SK-N-MC (cell line): ENCODE measurements around the gene ANGPTL2.

Experiments
- DNase-seq: peaks from one replicate; pipeline ENCODE4 v3.0.0-alpha.2; 2011; ENCODE audit warnings: low read depth, low spot score
- H3K27ac ChIP-seq: fragments of 200-600 bp; sonication (generic); 2 replicates; pipeline ENCODE4 v1.5.1; 2016; ENCODE audit warnings: mixed run types
- H3K36me3 ChIP-seq: fragments of 200-600 bp; sonication (generic); 2 replicates; pipeline ENCODE4 v1.6.1; 2017; ENCODE audit warnings: antibody characterized with exemption, low read length, mixed read lengths; ENCODE audit not compliant: insufficient read depth
- H3K4me3 ChIP-seq: fragments of 200-600 bp; sonication (generic); 2 replicates; pipeline ENCODE4 v1.5.1; 2016
- H3K9ac ChIP-seq: fragments of 200-600 bp; sonication (generic); 2 replicates; pipeline ENCODE4 v1.8.0; 2017; ENCODE audit warnings: mixed run types, mixed read lengths; ENCODE audit not compliant: insufficient read length
- H3K9me3 ChIP-seq: fragments of 200-600 bp; sonication (generic); 2 replicates; pipeline ENCODE4 v1.6.1; 2017; ENCODE audit warnings: low read depth, mild to moderate bottlenecking, antibody characterized with exemption, low read length, moderate library complexity, mixed read lengths
- EZH2 ChIP-seq: fragments of 200-600 bp; sonication (generic); IDR thresholded peaks from one replicate; pipeline ENCODE4 v1.6.1; 2017; ENCODE audit warnings: antibody characterized with exemption
- FOXP2 ChIP-seq: optimal IDR thresholded peaks from 2 replicates; pipeline ENCODE3; 2011; ENCODE audit warnings: mild to moderate bottlenecking, moderate library complexity; ENCODE audit not compliant: insufficient read depth; ENCODE audit errors: extremely low read length, control extremely low read depth
- POLR2AphosphoS5 ChIP-seq: IDR thresholded peaks from 2 replicates; pipeline ENCODE4 v1.6.1; 2012; ENCODE audit warnings: mild to moderate bottlenecking, low read depth, low read length, borderline replicate concordance

The ANGPTL2 gene

DNA sequence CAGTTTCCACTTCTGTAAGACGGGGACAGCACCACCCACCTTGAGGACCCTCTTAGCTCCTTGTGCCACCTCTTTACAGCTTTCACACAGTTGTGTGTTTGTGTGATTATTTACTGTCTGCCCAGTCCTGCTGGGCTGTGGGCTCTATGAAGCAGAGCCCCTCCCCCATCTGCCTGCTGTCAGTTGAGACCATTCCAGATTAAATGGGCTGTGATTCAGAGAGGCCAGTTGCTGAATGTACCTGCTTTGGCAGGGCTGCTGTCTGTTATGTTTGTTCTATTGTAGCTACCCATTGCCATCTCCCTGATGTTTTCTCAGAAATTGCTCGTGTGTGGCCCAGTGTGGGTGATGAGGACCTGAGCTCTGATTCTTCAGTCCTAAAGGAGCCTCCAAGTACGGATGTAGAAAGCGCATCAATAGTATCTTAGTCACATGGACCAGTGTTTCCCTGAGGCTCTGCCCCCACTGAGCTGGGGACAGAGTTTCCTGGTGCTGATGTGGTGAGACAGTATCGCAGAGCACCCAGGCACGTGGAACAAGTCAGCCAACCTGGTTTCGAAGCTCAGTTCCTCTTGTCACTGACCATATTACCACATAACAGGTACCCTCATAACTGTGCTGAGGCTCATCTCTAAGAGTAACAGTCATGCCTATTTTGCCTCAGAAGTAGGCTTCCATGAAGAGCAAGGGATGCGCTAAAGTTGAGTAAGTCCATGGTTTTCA is 3.7 kb downstream of the ANGPTL2 start:
- Histone ChIP-seq H3K9ac (no peak overlapping the region), H3K9me3 (no peaks in the 10 kb centered on the region), H3K27ac (no peak overlapping the region), H3K36me3 (no peaks in the 10 kb centered on the region), H3K4me3 (no peak overlapping the region)
- TF ChIP-seq FOXP2: no peak
- TF ChIP-seq EZH2: no peak
- no peak for TF ChIP-seq POLR2AphosphoS5
- DNase-seq: no peak

DNA sequence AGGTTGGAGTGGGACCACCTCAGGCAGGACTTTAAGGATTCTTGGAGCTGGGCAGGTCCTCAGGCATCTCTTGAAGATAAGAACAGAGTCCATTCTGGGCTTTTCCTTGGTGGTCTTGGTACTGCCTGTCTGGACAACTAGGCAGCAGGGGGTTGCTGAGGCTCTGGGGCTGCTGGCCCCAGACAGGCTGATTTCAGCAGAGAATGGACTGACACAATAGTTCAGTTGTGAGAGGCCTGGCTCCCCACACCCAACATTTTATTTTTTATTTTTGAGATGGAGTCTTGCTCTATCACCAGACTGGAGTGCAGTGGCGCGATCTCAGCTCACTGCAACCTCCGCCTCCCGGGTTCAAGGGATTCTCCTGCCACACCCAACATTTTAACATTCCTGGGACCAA is 4.6 kb downstream of the ANGPTL2 start:
- no peaks in the 10 kb centered on the region for H3K9me3 ChIP-seq
- DNase-seq: no peak
- no peaks in the 10 kb centered on the region for H3K36me3 ChIP-seq
- H3K4me3 ChIP-seq: no peak overlapping the region
- H3K27ac ChIP-seq: no peak overlapping the region
- H3K9ac ChIP-seq: no peak overlapping the region
- TF ChIP-seq POLR2AphosphoS5 (no peak), FOXP2 (no peak), EZH2 (no peak)

DNA sequence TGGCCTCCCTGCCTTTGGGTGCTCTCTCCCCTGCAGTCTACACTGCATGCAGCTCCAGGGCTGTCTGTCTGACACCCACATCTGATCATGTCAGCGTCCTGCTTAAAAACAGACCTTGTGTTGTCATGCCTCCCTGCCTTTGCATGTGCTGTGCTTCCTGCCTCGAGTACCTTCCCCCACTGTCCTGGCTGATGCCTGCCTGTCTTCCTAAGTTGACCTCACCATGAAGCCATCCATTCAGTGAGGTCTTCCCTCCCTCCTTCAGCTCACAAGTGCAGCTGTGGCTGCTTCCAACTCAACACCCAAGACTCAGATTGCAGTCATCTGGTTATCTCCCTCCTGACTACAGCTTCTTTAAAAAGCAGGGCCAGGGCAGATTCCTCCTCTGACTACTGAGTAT is 5.5 kb downstream of the ANGPTL2 start:
- H3K9me3 ChIP-seq: no peaks in the 10 kb centered on the region
- DNase-seq: no peak
- no peak for TF ChIP-seq FOXP2
- no peak for TF ChIP-seq EZH2
- TF ChIP-seq POLR2AphosphoS5: no peak
- no peak overlapping the region for H3K4me3 ChIP-seq
- no peak overlapping the region for H3K27ac ChIP-seq
- no peak overlapping the region for H3K9ac ChIP-seq
- H3K36me3 ChIP-seq: no peaks in the 10 kb centered on the region

- Histone ChIP-seq H3K27ac (no peak overlapping the region), H3K4me3 (no peak overlapping the region), H3K36me3 (no peaks in the 10 kb centered on the region), H3K9me3 (no peaks in the 10 kb centered on the region), H3K9ac (no peak overlapping the region)
- no peak for DNase-seq
- TF ChIP-seq FOXP2: no peak
- TF ChIP-seq EZH2: no peak
- no peak for TF ChIP-seq POLR2AphosphoS5
Observed at GRCh38 chr9:127116088-127116726, 6.2 kb downstream of the ANGPTL2 start.

- no peak overlapping the region for H3K4me3 ChIP-seq
- H3K27ac ChIP-seq: no peak overlapping the region
- TF ChIP-seq POLR2AphosphoS5 (no peak), EZH2 (no peak), FOXP2 (no peak)
- no peak for DNase-seq
- no peak overlapping the region for H3K9ac ChIP-seq
- H3K36me3 ChIP-seq: no peaks in the 10 kb centered on the region
- no peaks in the 10 kb centered on the region for H3K9me3 ChIP-seq
Observed at GRCh38 chr9:127114606-127115005, 7.8 kb downstream of the ANGPTL2 start.

DNA sequence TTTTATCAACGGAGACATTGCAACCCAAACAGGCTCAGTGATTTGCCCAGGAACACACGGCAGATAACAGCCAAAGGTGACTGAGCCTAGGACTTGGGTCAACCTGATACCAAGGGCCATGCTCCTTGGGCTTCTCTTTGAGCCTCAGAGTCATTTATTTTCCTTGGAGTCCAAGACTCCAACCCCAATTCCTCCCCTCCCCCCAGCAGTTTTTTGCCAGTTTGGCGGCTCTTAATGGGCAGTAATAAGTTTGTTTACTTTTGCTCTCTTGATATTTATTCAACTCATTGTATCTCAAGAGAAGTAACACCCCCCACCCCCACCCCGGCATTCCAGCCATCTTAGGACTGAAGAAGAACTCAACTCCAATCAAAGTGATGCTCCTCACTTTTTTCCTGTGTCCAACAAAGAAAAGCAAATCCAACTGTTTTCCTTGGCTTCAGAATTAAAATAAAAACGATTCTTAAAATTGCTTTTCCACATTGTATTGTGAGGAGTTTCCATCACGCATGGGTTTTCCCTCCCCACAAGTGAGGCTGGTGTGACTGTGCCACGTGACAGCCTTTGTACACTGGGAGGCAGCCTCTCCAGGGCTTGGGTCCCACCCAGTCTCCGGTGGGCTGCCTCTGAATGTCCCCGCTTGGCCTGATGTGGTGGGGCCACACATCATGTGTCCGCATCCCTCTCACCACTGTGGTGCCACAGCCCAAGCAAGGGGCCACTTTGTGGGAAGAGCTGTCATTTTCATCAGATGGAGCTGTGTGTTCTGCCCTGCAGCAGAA is 9.1 kb downstream of the ANGPTL2 start:
- Histone ChIP-seq H3K9ac (no peak overlapping the region), H3K9me3 (no peaks in the 10 kb centered on the region), H3K36me3 (no peaks in the 10 kb centered on the region), H3K27ac (no peak overlapping the region), H3K4me3 (no peak overlapping the region)
- no peak for DNase-seq
- TF ChIP-seq EZH2 (no peak), FOXP2 (no peak), POLR2AphosphoS5 (no peak)

GRCh38 chr9:127112735-127113161 is 9.7 kb downstream of the ANGPTL2 start:
- no peak for TF ChIP-seq POLR2AphosphoS5
- TF ChIP-seq FOXP2: no peak
- no peak for TF ChIP-seq EZH2
- H3K9me3 ChIP-seq: no peaks in the 10 kb centered on the region
- H3K4me3 ChIP-seq: no peak overlapping the region
- no peak overlapping the region for H3K9ac ChIP-seq
- H3K27ac ChIP-seq: no peak overlapping the region
- no peak for DNase-seq
- H3K36me3 ChIP-seq: no peaks in the 10 kb centered on the region

DNA sequence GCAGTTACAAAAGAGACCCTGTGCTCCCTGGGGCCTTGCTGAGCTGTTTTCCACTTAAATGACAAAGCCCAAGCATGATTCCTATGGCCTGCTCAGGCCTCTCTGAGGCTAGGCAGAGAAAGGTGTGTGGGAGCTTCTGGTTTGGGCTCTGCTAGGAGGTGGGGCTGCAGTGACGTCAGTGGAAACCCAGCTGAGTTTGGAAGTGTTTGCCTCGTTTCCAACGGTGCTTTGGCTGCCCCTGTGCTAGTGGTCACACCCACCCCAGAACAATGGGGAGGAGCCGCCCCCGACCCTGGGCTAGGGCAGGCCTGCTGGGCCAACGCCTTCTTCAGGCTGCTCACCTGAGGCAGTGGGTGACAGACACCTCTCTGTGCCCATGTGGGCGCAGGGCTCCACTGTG is 10.4 kb downstream of the ANGPTL2 start:
- Histone ChIP-seq H3K36me3 (no peaks in the 10 kb centered on the region), H3K9ac (no peak overlapping the region), H3K27ac (no peak overlapping the region), H3K9me3 (no peaks in the 10 kb centered on the region), H3K4me3 (no peak overlapping the region)
- TF ChIP-seq FOXP2 (no peak), EZH2 (no peak), POLR2AphosphoS5 (no peak)
- no peak for DNase-seq
